Transverse colon (tissue), 4 donors: ENCODE results near the gene TMEM238. TPM values are rescaled to one million over a fixed set of nuclear protein-coding genes. Genes with fewer than 3 reads are reported as not detected.

Experiments
- DNase-seq: peaks from one replicate; pipeline ENCODE4 v3.0.0-alpha.2; 2019
- H3K27ac ChIP-seq, 4 donors: fragments of 200-600 bp; sonication (generic); 2 replicates each; pipeline ENCODE4 v1.5.1; 2016 to 2018; ENCODE audit warnings: inconsistent platforms in 4 of 4
- H3K27me3 ChIP-seq: fragments of 200-600 bp; sonication (generic); 2 replicates; pipeline ENCODE4 v1.5.1; 2017; ENCODE audit warnings: inconsistent platforms
- H3K36me3 ChIP-seq, 4 donors: fragments of 200-600 bp; sonication (generic); 2 replicates each; pipeline ENCODE4 v1.5.1; 2017 to 2019; ENCODE audit warnings: inconsistent platforms in 4 of 4
- H3K4me1 ChIP-seq, 4 donors: fragments of 200-600 bp; sonication (generic); 2 replicates each; pipeline ENCODE4 v1.5.1; 2017 to 2020; ENCODE audit warnings: inconsistent platforms in 4 of 4
- H3K4me3 ChIP-seq, 4 donors: fragments of 200-600 bp; sonication (generic); 1 replicate in 1 of 4; 2 replicates in 3 of 4; pipeline versions ENCODE4 v1.5.1 to v1.6.1; 2017 to 2019; ENCODE audit warnings: inconsistent platforms in 4 of 4
- H3K9me3 ChIP-seq, 2 donors: fragments of 200-600 bp; sonication (generic); 2 replicates each; pipeline ENCODE4 v1.5.1; 2017 to 2019; ENCODE audit warnings: inconsistent platforms in 2 of 2
- EP300 ChIP-seq: sonication (generic); formaldehyde crosslinking; IDR thresholded peaks from one replicate; pipeline ENCODE4 v1.6.1; 2017; ENCODE audit warnings: antibody characterized with exemption, low read depth
- POLR2A ChIP-seq: fragments of 450-650 bp; IDR thresholded peaks from one replicate; pipeline ENCODE4 v1.6.1; 2016; ENCODE audit warnings: antibody characterized with exemption, mild to moderate bottlenecking, moderate library complexity
- POLR2AphosphoS5 ChIP-seq, 3 donors: sonication (generic); formaldehyde crosslinking; IDR thresholded peaks; one replicate each; pipeline ENCODE4 v1.6.1; 2016; ENCODE audit warnings: antibody characterized with exemption in 3 of 3
- WGBS, 2 donors: methylation state at CpG; one replicate each; pipeline ENCODE4 v1.1.5; 2018; ENCODE audit warnings: low coverage in 1 of 2; 5-methylcytosine and 5-hydroxymethylcytosine counted together
- in situ Hi-C, 4 donors: fragments of 200-750 bp; cut with MboI; loops; one replicate each; pipeline versions ENCODE4 v1.15.0 to v1.15.1; 2017; ENCODE audit warnings: low sequenced_read_pairs in 3 of 4, low pct_ligation_motif_present in 1 of 4, low pct_unique_long_range_greater_than_20kb in 1 of 4
- intact Hi-C: fragments of 100-400 bp; cut with DNase I; formaldehyde crosslinking; loops from one replicate; pipeline ENCODE4 v1.15.1; 2023; ENCODE audit warnings: low total_unique reads
- total RNA-seq, 4 donors: library from RNA; depleted of rRNA; stranded (reverse); fragments of >200 nt; gene quantifications; one replicate each; pipeline ENCODE4 v1.1.0, GENCODE V29; 2016
- TF ChIP-seq, protein P1 (sequence below), 5 experiments: fragments of 200-600 bp in 3 of 5; fragments of 450-650 bp in 2 of 5; sonication (generic) in 3 of 5; IDR thresholded peaks; 1 replicate in 2 of 5; 2 replicates in 3 of 5; pipeline ENCODE4 v1.5.1; 2016 to 2017; ENCODE audit warnings: antibody characterized with exemption in 5 of 5, inconsistent platforms in 3 of 5, mild to moderate bottlenecking in 2 of 5, moderate library complexity in 1 of 5

The TMEM238 gene
- total RNA-seq, 4 donors from 2014 or later: 12.0 to 199 (median 42.5) TPM

DNA sequence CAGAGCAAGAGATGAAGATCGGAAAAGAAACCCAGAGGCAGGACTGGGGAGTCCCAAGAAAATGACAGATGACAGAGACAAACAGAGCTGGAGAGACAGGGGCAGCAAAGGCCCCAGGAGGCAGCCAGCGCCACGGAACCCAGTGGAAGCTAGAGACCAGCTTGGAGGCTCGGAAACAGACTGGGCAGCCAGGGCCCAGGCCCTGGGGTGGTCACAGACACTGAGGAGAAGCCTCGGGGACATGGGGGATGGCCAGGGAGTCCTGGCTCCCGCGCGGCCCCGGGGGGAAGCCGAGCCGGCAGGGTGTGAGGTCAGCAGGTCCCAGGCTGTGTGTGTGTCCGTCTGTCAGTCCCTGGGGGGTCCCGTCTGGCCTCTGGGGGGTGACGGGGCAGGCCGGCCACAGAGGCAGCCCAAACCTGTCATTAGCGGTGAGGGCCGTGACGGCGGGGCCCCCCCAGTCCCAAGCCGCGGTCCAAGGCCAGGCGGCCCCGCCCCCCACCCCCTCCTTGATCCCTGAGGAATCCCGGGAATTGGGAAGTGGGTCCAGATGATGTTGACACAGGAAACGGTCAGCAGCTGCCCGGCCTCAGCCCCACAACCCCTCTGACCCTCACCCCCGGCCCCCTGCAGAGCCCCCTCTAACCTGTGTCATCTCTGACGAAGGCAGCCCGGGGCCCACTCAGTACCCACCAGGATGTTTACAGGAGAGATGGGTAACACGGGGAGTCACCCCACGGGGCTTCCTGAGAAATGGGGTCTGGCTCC, 9.9 kb downstream of the TMEM238 start:
- in situ Hi-C loops: no loop called here
- Histone ChIP-seq H3K27ac (peak overlapping the region in 1 of 4 donors; percentile 31), H3K27me3 (peaks cover 74% of the 10 kb centered on the region), H3K36me3 (no peaks in the 10 kb centered on the region), H3K4me3 (no peak overlapping the region), H3K4me1 (peaks cover 2 to 29% (median 16%) of the 10 kb centered on the region in 4 donors), H3K9me3 (no peaks in the 10 kb centered on the region)
- intact Hi-C loops: loop anchor here (1.0 kb wide), 1 partner anchor 145 kb away; no protein-coding TSS in a partner anchor
- WGBS, 2 donors: 8 to 26% methylated on average over 5 to 29 of the region's 31 CpGs
- no peak for DNase-seq
- TF ChIP-seq, protein P1, sequence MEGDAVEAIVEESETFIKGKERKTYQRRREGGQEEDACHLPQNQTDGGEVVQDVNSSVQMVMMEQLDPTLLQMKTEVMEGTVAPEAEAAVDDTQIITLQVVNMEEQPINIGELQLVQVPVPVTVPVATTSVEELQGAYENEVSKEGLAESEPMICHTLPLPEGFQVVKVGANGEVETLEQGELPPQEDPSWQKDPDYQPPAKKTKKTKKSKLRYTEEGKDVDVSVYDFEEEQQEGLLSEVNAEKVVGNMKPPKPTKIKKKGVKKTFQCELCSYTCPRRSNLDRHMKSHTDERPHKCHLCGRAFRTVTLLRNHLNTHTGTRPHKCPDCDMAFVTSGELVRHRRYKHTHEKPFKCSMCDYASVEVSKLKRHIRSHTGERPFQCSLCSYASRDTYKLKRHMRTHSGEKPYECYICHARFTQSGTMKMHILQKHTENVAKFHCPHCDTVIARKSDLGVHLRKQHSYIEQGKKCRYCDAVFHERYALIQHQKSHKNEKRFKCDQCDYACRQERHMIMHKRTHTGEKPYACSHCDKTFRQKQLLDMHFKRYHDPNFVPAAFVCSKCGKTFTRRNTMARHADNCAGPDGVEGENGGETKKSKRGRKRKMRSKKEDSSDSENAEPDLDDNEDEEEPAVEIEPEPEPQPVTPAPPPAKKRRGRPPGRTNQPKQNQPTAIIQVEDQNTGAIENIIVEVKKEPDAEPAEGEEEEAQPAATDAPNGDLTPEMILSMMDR (IDR thresholded peaks at IDR 0.05): no peak
- TF ChIP-seq POLR2AphosphoS5 (IDR thresholded peaks at IDR 0.05) (no peak), POLR2A (no peak), EP300 (no peak)

DNA sequence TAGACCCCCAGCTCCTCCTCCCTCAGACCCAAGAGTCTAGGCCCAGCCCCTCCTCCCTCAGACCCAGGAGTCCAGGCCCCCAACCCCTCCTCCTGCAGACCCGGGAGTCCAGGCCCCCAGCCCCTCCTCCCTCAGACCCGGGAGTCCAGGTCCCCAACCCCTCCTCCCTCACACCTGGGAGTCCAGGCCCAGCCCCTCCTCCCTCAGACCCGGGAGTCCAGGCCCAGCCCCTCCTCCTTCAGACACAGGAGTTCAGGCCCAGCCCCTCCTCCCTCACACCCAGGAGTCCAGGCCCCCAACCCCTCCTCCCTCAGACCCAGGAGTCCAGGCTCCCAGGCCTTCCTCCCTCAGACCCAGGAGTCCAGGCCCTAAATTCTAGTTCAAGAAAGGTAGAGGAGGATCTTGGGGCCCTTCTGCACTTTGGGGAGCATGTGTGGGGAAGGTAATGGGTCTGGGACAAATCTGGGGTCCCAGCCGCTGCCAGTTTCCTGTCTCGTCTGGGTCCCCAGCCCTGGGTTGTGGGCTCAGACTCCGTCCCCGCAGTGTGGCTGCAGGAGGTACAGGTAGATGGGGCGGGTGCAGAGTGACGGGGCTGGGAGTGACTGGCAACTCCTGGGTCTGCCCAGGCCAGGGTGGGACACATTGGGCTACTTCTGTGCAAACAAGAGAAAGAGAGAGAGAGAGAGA, 10.6 kb downstream of the TMEM238 start:
- Histone ChIP-seq H3K27me3 (peaks cover 81% of the 10 kb centered on the region), H3K27ac (peak overlapping the region in 1 of 4 donors; percentile 31), H3K4me1 (peaks cover 3 to 34% (median 20%) of the 10 kb centered on the region in 4 donors), H3K36me3 (no peaks in the 10 kb centered on the region), H3K9me3 (no peaks in the 10 kb centered on the region), H3K4me3 (no peak overlapping the region)
- in situ Hi-C loops: no loop called here
- no peak for DNase-seq
- 34% methylated on average over 9 of the region's 9 CpGs; no CpG with 5 or more reads in 1 of the 2 donors for WGBS, 2 donors
- intact Hi-C loops: loop anchor here (1.0 kb wide), 1 partner anchor 144 kb away; no protein-coding TSS in a partner anchor
- TF ChIP-seq EP300 (no peak), POLR2AphosphoS5 (IDR thresholded peaks at IDR 0.05) (no peak), POLR2A (no peak)
- TF ChIP-seq, protein P1 (IDR thresholded peaks at IDR 0.05): no peak

DNA sequence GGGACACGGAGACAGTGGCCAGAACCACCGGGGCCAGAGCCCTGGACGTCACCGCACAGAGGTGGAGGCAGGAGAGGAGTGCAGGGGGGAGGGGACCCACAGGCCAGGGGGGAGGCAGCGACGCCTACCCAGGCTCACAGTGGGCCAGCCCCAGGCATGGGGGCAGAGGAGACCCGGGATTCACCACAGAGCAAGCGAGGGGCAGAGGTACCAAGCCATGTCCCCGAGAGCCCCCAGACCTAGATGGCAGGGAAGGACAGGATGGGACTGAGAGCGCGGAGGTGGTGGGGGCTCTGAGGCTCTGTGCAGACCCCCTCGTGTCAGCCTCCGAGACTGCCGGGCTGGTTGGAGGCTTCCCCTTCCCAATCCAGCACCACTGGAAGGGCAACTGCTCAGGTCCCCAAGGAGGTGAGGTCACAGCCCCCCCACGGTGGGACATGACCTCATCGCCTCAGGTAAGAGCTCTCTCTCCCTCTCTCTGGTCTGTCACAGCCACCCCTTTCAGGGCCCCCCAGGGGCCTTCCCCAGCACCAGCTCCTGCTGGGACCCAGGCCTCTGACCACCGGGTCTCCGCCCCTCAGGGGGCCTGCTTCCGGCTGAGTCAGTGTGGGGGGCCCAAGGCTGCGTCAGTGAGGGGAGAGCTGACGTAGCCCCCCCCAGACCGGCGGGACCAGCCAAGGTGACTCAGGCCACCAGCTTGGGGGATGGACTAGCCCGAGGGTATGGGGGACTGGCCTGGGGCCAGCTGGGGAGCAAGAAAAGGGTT, 11.6 kb downstream of the TMEM238 start:
- in situ Hi-C loops: no loop called here
- DNase-seq: no peak
- H3K27me3 ChIP-seq: peaks cover 90% of the 10 kb centered on the region
- 30 to 37% methylated on average over 4 to 24 of the region's 24 CpGs for WGBS, 2 donors
- TF ChIP-seq, protein P1 (IDR thresholded peaks at IDR 0.05): no peak
- TF ChIP-seq EP300 (no peak), POLR2AphosphoS5 (IDR thresholded peaks at IDR 0.05) (no peak), POLR2A (no peak)
- no peak overlapping the region for H3K27ac ChIP-seq
- no peak overlapping the region for H3K4me3 ChIP-seq
- H3K9me3 ChIP-seq: no peaks in the 10 kb centered on the region
- H3K4me1 ChIP-seq: peaks cover 3 to 34% (median 20%) of the 10 kb centered on the region in 4 donors
- intact Hi-C loops: loop anchor here (1.0 kb wide), 1 partner anchor 143 kb away; no protein-coding TSS in a partner anchor
- H3K36me3 ChIP-seq: no peaks in the 10 kb centered on the region
